ENCODE data around the gene SUN3. TPM values are rescaled to one million over a fixed set of nuclear protein-coding genes. Genes with fewer than 3 reads are reported as not detected.
A peak's percentile ranks its signal among the peaks of the same experiment; 100 is the strongest.

The SUN3 gene, protein sequence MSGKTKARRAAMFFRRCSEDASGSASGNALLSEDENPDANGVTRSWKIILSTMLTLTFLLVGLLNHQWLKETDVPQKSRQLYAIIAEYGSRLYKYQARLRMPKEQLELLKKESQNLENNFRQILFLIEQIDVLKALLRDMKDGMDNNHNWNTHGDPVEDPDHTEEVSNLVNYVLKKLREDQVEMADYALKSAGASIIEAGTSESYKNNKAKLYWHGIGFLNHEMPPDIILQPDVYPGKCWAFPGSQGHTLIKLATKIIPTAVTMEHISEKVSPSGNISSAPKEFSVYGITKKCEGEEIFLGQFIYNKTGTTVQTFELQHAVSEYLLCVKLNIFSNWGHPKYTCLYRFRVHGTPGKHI
- total RNA-seq (2014; rRNA removed; shearing (Covaris generic)) (not detected in 2 replicates), polyA plus RNA-seq (2016; fragmentation: Nextera tagmentation; extraction: Ambion mirVana) (not detected in 2 replicates)

DNA sequence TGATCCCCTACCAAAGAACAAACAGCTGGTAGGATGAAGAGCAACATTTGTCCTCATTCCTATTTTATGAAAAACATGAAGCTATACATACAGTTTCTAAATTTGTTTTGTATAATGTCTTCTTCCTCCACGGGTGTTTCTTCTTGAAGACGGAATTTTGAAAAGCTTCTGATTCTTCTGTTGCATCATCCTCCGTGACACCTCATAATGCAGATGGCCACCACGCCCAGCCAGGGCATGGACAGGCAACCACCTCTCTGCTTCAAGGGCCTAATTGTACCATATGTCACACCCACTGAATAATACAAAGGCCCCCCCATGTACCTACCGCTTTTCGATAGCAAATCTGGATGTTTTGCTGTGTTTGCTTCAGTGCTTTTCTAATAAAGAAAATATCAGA is at the start of gene SUN3:
SUN3 (minus strand) TSS at position 170 of the 400 bp plus-strand sequence; CDS start at position 1, 169 bp downstream.
- Histone ChIP-seq H3K27me3 (replicated peaks; ENCODE audit: insufficient read depth) (peaks cover 3% of the 10 kb centered on the region; the same call in 1 of the 2 replicates), H2AFZ (no peak within 1 kb of the TSS), H3F3A (ENCODE audit: insufficient read depth) (no peaks in the 10 kb centered on the region), H3K9ac (no peak within 1 kb of the TSS), H3K9me3 (ENCODE audit: low read depth) (no peaks in the 10 kb centered on the region), H3K4me2 (ENCODE audit: unreplicated experiment) (no peak within 1 kb of the TSS), H3K36me3 (ENCODE audit: low read depth) (no peaks in the 10 kb centered on the region), H4K20me1 (ENCODE audit: insufficient read depth) (no peaks in the 10 kb centered on the region), H3K79me2 (ENCODE audit: insufficient read depth) (no peaks in the 10 kb centered on the region), H3K27ac (no peak within 1 kb of the TSS), H3K9me2 (ENCODE audit: insufficient read depth) (no peaks in the 10 kb centered on the region), H3K4me3 (no peak within 1 kb of the TSS), H3K4me1 (ENCODE audit: insufficient read depth) (no peaks in the 10 kb centered on the region)
- in situ Hi-C loops (cut with MboI) = no loop called here
- TF ChIP-seq EZH2 (IDR thresholded peaks at IDR 0.05; ENCODE audit: insufficient read depth, poor library complexity, severe bottlenecking) = no peak
- no peak for TF ChIP-seq EZH2phosphoT487 (IDR thresholded peaks at IDR 0.05; ENCODE audit: insufficient read depth, low read depth)
- no peak for DNase-seq
- 61 to 64% methylated on average over 6 of the region's 6 CpGs for WGBS, 2 experiments (ENCODE audit: low coverage in 1 of 2, low lambda C conversion rate in 2 of 2, missing lambda C conversion rate in 2 of 2)

DNA sequence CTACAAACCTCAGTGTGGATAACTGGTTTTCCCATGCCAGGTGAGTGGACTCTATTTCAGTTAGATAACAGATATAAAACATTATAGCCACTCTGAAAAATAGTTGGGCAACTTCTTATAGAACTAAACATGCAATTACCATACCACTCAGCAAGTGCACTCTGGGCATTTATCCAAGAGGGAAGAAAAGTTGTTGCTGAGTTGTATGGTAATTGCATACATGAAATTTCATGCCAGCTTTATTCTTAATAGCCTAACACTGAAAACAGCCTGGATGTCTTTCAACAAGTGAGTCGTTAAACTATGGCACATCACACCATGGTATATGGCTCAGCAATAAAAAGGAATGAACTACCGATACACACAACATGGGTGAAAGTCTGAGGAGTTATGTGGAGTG is 49.6 kb upstream of the SUN3 start:
- TF ChIP-seq EZH2phosphoT487 (IDR thresholded peaks at IDR 0.05; ENCODE audit: insufficient read depth, low read depth) = no peak
- no peak for TF ChIP-seq EZH2 (IDR thresholded peaks at IDR 0.05; ENCODE audit: insufficient read depth, poor library complexity, severe bottlenecking)
- H3K27me3 ChIP-seq (replicated peaks; ENCODE audit: insufficient read depth) = no peaks in the 10 kb centered on the region
- H3K4me1 ChIP-seq (ENCODE audit: insufficient read depth) = peaks cover 17% of the 10 kb centered on the region
- no peak overlapping the region for H3K4me3 ChIP-seq
- H3K27ac ChIP-seq = no peak overlapping the region
- WGBS, 2 experiments (ENCODE audit: low coverage in 1 of 2, low lambda C conversion rate in 2 of 2, missing lambda C conversion rate in 2 of 2) = 73 to 74% methylated on average over 2 of the region's 2 CpGs
- no peaks in the 10 kb centered on the region for H3K36me3 ChIP-seq (ENCODE audit: low read depth)
- peaks cover 5% of the 10 kb centered on the region for H3F3A ChIP-seq (ENCODE audit: insufficient read depth)
- H2AFZ ChIP-seq = no peak overlapping the region
- H3K4me2 ChIP-seq (ENCODE audit: unreplicated experiment) = no peak overlapping the region
- no peaks in the 10 kb centered on the region for H4K20me1 ChIP-seq (ENCODE audit: insufficient read depth)
- H3K9me3 ChIP-seq (ENCODE audit: low read depth) = no peaks in the 10 kb centered on the region
- in situ Hi-C loops (cut with MboI) = no loop called here
- H3K79me2 ChIP-seq (ENCODE audit: insufficient read depth) = no peaks in the 10 kb centered on the region
- no peaks in the 10 kb centered on the region for H3K9me2 ChIP-seq (ENCODE audit: insufficient read depth)
- H3K9ac ChIP-seq = no peak overlapping the region
- no peak for DNase-seq

DNA sequence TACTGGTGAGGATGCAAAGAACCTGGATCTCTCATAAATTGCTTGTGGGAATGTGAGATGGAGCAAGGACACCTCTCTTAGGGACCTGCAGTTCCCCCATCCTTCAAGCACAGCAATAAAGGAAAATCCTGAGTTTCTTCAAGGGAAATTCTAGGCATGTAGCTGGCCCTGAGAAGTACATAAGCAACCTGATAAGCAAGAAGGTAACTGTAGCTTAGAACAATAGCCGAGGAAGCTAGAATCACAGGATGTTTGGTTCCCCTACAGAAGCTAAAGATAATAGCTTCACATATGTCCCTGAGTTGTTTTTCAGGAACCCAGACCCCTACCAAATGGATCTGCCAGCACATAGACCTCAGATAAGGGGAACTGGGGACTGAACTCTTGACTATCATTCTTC is 48.5 kb upstream of the SUN3 start:
- H3K27ac ChIP-seq = no peak overlapping the region
- H3K9me2 ChIP-seq (ENCODE audit: insufficient read depth) = no peaks in the 10 kb centered on the region
- no peak for TF ChIP-seq EZH2phosphoT487 (IDR thresholded peaks at IDR 0.05; ENCODE audit: insufficient read depth, low read depth)
- no peak for TF ChIP-seq EZH2 (IDR thresholded peaks at IDR 0.05; ENCODE audit: insufficient read depth, poor library complexity, severe bottlenecking)
- no peaks in the 10 kb centered on the region for H3F3A ChIP-seq (ENCODE audit: insufficient read depth)
- peaks cover 13% of the 10 kb centered on the region; the same call in 1 of the 2 replicates for H3K4me1 ChIP-seq (ENCODE audit: insufficient read depth)
- H3K27me3 ChIP-seq (replicated peaks; ENCODE audit: insufficient read depth) = no peaks in the 10 kb centered on the region
- no peak overlapping the region for H3K9ac ChIP-seq
- H4K20me1 ChIP-seq (ENCODE audit: insufficient read depth) = no peaks in the 10 kb centered on the region
- H2AFZ ChIP-seq = no peak overlapping the region
- H3K4me2 ChIP-seq (ENCODE audit: unreplicated experiment) = no peak overlapping the region
- H3K79me2 ChIP-seq (ENCODE audit: insufficient read depth) = no peaks in the 10 kb centered on the region
- 97 to 100% methylated on average over 1 of the region's 1 CpG for WGBS, 2 experiments (ENCODE audit: low coverage in 1 of 2, low lambda C conversion rate in 2 of 2, missing lambda C conversion rate in 2 of 2)
- H3K4me3 ChIP-seq = no peak overlapping the region
- H3K9me3 ChIP-seq (ENCODE audit: low read depth) = no peaks in the 10 kb centered on the region
- DNase-seq = no peak
- H3K36me3 ChIP-seq (ENCODE audit: low read depth) = no peaks in the 10 kb centered on the region
- in situ Hi-C loops (cut with MboI) = no loop called here

DNA sequence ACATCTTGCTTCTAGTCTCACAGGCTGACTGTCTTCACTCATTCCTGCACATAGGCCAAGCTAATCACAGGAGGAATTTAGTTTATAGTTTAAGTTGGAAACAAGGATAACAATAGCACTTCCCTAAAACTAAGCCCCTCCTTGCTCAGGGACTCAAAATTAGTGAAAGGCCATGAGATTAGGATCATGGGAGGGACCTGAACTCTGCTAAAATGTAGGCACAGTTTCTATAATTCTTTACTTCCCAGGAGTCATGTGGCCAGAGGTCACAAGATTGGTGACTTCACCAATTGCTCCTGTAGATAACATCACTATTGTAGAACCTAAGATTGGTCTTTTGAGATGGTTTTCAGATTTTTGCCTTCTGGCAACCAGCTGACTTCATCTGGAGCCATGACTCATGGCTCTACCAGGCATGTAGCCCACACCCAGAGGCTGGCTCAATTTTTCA is 45.3 kb upstream of the SUN3 start:
- no peak overlapping the region for H3K4me3 ChIP-seq
- H3F3A ChIP-seq (ENCODE audit: insufficient read depth) = no peaks in the 10 kb centered on the region
- in situ Hi-C loops (cut with MboI) = no loop called here
- no peaks in the 10 kb centered on the region for H3K9me2 ChIP-seq (ENCODE audit: insufficient read depth)
- 0 out of 2 replicates have a peak overlapping the region, but pooled peaks have one; percentile 14 for H3K27ac ChIP-seq
- no peaks in the 10 kb centered on the region for H3K36me3 ChIP-seq (ENCODE audit: low read depth)
- peak overlapping the region; percentile 27; the same call in 1 of the 2 replicates for H2AFZ ChIP-seq
- H3K4me1 ChIP-seq (ENCODE audit: insufficient read depth) = peaks cover 13% of the 10 kb centered on the region; the same call in 1 of the 2 replicates
- H4K20me1 ChIP-seq (ENCODE audit: insufficient read depth) = no peaks in the 10 kb centered on the region
- no peaks in the 10 kb centered on the region for H3K79me2 ChIP-seq (ENCODE audit: insufficient read depth)
- no peak overlapping the region for H3K9ac ChIP-seq
- H3K9me3 ChIP-seq (ENCODE audit: low read depth) = no peaks in the 10 kb centered on the region
- no peaks in the 10 kb centered on the region for H3K27me3 ChIP-seq (replicated peaks; ENCODE audit: insufficient read depth)
- no peak overlapping the region for H3K4me2 ChIP-seq (ENCODE audit: unreplicated experiment)
- TF ChIP-seq EZH2phosphoT487 (IDR thresholded peaks at IDR 0.05; ENCODE audit: insufficient read depth, low read depth) (no peak), EZH2 (IDR thresholded peaks at IDR 0.05; ENCODE audit: insufficient read depth, poor library complexity, severe bottlenecking) (no peak)
- DNase-seq = peak; percentile 65
